ENCODE data around the gene BUB3.

DNA sequence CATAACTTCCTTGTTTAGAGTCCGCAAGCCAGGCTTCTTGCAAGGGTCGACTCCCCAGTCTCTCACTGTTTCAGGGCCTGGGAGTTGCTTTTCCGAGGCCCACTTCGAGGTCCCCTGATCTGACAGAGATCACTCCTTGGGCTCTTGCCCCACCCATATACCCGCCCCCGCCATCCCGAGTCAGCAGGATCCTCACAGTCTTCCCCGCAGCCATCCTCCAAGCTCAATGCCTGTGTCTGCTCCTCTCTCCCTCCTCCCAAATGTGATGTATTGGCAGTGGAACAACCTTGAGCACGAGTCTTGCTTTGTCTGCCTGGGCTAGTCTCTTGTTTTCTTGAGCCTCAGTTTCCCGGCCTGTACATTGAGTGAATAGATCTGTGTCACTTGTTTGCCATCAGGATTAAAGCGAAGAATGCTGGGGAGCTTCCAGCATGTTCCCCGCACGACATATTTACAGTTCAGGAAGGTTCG is 8.6 kb upstream of the BUB3 start:
- TF ChIP-seq CTCF (conservative IDR thresholded peaks at IDR 0.05; ENCODE audit: low read length) (no peak), EZH2phosphoT487 (IDR thresholded peaks at IDR 0.05; ENCODE audit: borderline replicate concordance) (no peak)
